ENCODE results near the gene ZNF487.

The ZNF487 gene

GRCh38 chr10:43411536-43411935, 25.4 kb upstream of the ZNF487 start:
- TF ChIP-seq ZFX (IDR thresholded peaks at IDR 0.05; ENCODE audit: borderline replicate concordance) (no peak), CTCF (IDR thresholded peaks at IDR 0.05) (no peak)
- H3K27ac ChIP-seq = no peak overlapping the region

- no peak overlapping the region for H3K27ac ChIP-seq
- TF ChIP-seq CTCF (IDR thresholded peaks at IDR 0.05) = no peak
- no peak for TF ChIP-seq ZFX (IDR thresholded peaks at IDR 0.05; ENCODE audit: borderline replicate concordance)
Measured at GRCh38 chr10:43415544-43415943, 21.4 kb upstream of the ZNF487 start.

- no peak for TF ChIP-seq ZFX (IDR thresholded peaks at IDR 0.05; ENCODE audit: borderline replicate concordance)
- H3K27ac ChIP-seq = no peak overlapping the region
Measured at GRCh38 chr10:43417950-43418768, 18.8 kb upstream of the ZNF487 start.

GRCh38 chr10:43419997-43420368, 16.9 kb upstream of the ZNF487 start:
- H3K27ac ChIP-seq = peak overlapping the region; percentile 84

GRCh38 chr10:43420369-43421200, 16.3 kb upstream of the ZNF487 start:
- peak overlapping the region; percentile 84 for H3K27ac ChIP-seq

More at GRCh38 chr10:43419997-43420368, 16.9 kb upstream of the ZNF487 start:
- TF ChIP-seq ZFX (IDR thresholded peaks at IDR 0.05; ENCODE audit: borderline replicate concordance) (no peak), CTCF (IDR thresholded peaks at IDR 0.05) (no peak)

GRCh38 chr10:43421201-43421507, 15.8 kb upstream of the ZNF487 start:
- TF ChIP-seq ZFX (IDR thresholded peaks at IDR 0.05; ENCODE audit: borderline replicate concordance) = no peak
- TF ChIP-seq CTCF (IDR thresholded peaks at IDR 0.05) = no peak
- peak overlapping the region; percentile 84 for H3K27ac ChIP-seq

More at GRCh38 chr10:43420369-43421200, 16.3 kb upstream of the ZNF487 start:
- TF ChIP-seq CTCF (IDR thresholded peaks at IDR 0.05) (peak; percentile 22; the same call in 1 of the 2 replicates), ZFX (IDR thresholded peaks at IDR 0.05; ENCODE audit: borderline replicate concordance) (no peak)

GRCh38 chr10:43421519-43421918, 15.4 kb upstream of the ZNF487 start:
- TF ChIP-seq ZFX (IDR thresholded peaks at IDR 0.05; ENCODE audit: borderline replicate concordance) = no peak
- no peak for TF ChIP-seq CTCF (IDR thresholded peaks at IDR 0.05)
- peak overlapping the region; percentile 84 for H3K27ac ChIP-seq

- H3K27ac ChIP-seq = peak overlapping the region; percentile 84; the same call in 1 of the 2 replicates
Measured at GRCh38 chr10:43421944-43422343, 15.0 kb upstream of the ZNF487 start.

Data from 22Rv1 (cell line).